Spinal cord (tissue), 10 donors: ENCODE measurements around the gene EVA1A. TPM values are rescaled to one million over a fixed set of nuclear protein-coding genes. Genes with fewer than 3 reads are reported as not detected.
A peak's percentile ranks its signal among the peaks of the same experiment; 100 is the strongest.

Source experiments
- DNase-seq, 6 donors: peaks; one replicate each; pipeline versions ENCODE4 v3.0.0 to v3.0.0-alpha.2; 2013 to 2015; ENCODE audit warnings: low spot score in 6 of 6, low read depth in 4 of 6
- H3K27ac ChIP-seq: one replicate; pipeline ENCODE4 v1.5.1; 2013; ENCODE audit warnings: low read depth, low read length, control low read depth
- H3K27me3 ChIP-seq: one replicate; pipeline ENCODE4 v1.6.1; 2013; ENCODE audit warnings: low read length; ENCODE audit not compliant: control insufficient read depth, insufficient read depth
- H3K36me3 ChIP-seq: one replicate; pipeline ENCODE4 v1.6.1; 2013; ENCODE audit warnings: low read length; ENCODE audit not compliant: control insufficient read depth, insufficient read depth
- H3K4me1 ChIP-seq: one replicate; pipeline ENCODE4 v1.6.1; 2013; ENCODE audit warnings: low read length; ENCODE audit not compliant: control insufficient read depth, insufficient read depth
- H3K4me3 ChIP-seq: one replicate; pipeline ENCODE4 v1.5.1; 2013; ENCODE audit warnings: low read depth, low read length, control low read depth
- H3K9me3 ChIP-seq: one replicate; pipeline ENCODE4 v1.6.1; 2013; ENCODE audit warnings: low read length; ENCODE audit not compliant: control insufficient read depth, insufficient read depth
- WGBS: methylation state at CpG from one replicate; pipeline ENCODE4 v1.1.5; 2013; ENCODE audit warnings: missing lambda C conversion rate; ENCODE audit not compliant: insufficient coverage; 5-methylcytosine and 5-hydroxymethylcytosine counted together
- polyA plus RNA-seq, 2 donors: library from polyadenylated mRNA; unstranded; fragments of 120-200 nt; gene quantifications; one replicate each; pipeline ENCODE4 v1.2.1, GENCODE V29; 2013; ENCODE audit not compliant: insufficient read length in 2 of 2
- total RNA-seq, 2 donors: library from RNA; depleted of rRNA in 1 of 2; stranded (reverse); fragments of 120-200 nt in 1 of 2; fragments of >200 nt in 1 of 2; gene quantifications; one replicate each; pipeline versions ENCODE4 v1.2.3 to v1.2.4, GENCODE V29; 2013 to 2014
- donor health status: healthy.

The EVA1A gene
- total and polyA plus RNA-seq, 4 donors = 1.0 to 3.4 (median 1.7) TPM

DNA sequence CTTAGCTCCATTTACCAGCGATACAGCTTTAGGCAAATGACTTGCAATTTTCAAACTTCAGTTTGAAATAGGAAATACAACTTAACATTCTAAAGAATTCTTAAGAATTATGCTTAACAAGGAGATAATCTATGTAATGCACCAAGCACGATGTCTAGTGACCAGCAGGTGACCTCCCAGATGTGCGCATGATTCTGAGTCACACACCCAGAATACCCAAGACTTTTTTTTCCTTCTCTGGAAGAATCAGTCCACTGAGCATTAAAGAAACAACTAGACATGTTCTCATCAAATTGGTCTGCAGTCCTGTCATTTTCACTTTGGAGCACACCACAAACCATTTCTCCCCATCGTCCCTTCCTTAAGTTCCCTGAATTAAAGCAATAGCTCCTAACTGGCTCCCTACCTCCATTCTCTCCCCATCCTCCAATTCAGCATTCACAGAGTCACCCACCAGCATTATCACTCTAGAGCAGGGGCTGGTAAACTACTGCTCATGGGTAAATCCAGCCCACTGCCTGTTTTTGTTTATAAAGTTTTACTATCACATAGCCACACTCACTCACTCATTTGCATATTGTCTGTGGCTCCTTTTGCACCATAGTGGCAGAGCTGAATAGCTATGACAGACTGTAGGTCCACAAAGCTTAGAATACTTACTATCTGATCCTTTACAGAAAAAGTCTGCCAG, 13.2 kb downstream of the EVA1A start:
- H3K9me3 ChIP-seq = no peaks in the 10 kb centered on the region
- 97% methylated on average over 3 of the region's 4 CpGs for WGBS
- no peaks in the 10 kb centered on the region for H3K4me1 ChIP-seq
- H3K27me3 ChIP-seq = no peaks in the 10 kb centered on the region
- DNase-seq = no peak
- H3K36me3 ChIP-seq = no peaks in the 10 kb centered on the region
- no peak overlapping the region for H3K27ac ChIP-seq
- H3K4me3 ChIP-seq = no peak overlapping the region

GRCh38 chr2:75545922-75546321, 14.8 kb downstream of the EVA1A start:
- WGBS = 60% methylated on average over 1 of the region's 2 CpGs
- Histone ChIP-seq H3K4me1 (no peaks in the 10 kb centered on the region), H3K27me3 (no peaks in the 10 kb centered on the region), H3K36me3 (no peaks in the 10 kb centered on the region), H3K9me3 (no peaks in the 10 kb centered on the region), H3K4me3 (no peak overlapping the region), H3K27ac (no peak overlapping the region)
- no peak for DNase-seq

DNA sequence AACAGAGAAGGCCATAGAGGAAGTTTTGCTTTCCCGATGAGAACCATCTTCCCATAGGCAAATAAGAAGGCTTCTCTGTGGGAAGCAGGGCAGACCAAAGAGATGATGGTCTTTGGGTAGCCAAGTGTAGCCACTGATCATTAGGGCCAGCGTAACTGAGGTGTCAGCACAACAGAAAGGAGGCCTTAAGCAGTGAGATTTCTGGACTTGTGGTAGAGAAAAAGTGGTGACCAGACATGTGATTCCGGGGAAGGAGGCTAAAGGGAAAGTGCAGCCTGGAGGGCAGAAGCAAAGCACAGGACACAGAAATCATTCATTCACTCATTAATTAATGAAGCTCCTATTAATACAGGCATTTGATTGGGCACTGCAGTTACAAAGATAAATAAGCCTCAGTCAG, 15.4 kb downstream of the EVA1A start:
- WGBS = 80% methylated on average over 2 of the region's 3 CpGs
- DNase-seq = no peak
- Histone ChIP-seq H3K27ac (no peak overlapping the region), H3K4me1 (no peaks in the 10 kb centered on the region), H3K27me3 (no peaks in the 10 kb centered on the region), H3K36me3 (no peaks in the 10 kb centered on the region), H3K4me3 (no peak overlapping the region), H3K9me3 (no peaks in the 10 kb centered on the region)

DNA sequence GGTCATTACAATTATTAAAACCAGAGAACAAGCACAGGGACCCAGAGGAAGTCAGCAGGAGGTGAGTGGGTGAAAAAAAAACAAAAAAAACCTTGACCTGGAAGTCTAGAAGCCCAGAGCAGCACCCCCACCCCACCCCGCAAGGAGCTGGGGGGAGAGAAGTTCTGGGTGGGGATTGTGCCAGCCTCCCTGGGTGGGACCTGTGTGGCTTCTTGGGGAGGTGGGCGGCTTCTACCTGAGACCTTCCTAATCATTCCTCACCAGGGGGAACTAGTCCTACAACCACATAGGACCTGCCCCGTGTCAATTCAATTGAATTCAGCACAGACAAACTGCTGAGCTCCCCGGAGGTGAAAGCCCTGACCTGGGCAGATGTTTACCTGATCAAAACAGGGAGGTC, 17.3 kb downstream of the EVA1A start:
- Histone ChIP-seq H3K27me3 (no peaks in the 10 kb centered on the region), H3K27ac (no peak overlapping the region), H3K36me3 (no peaks in the 10 kb centered on the region), H3K4me1 (no peaks in the 10 kb centered on the region), H3K4me3 (no peak overlapping the region), H3K9me3 (no peaks in the 10 kb centered on the region)
- WGBS = 81% methylated on average over 2 of the region's 4 CpGs
- DNase-seq = no peak

DNA sequence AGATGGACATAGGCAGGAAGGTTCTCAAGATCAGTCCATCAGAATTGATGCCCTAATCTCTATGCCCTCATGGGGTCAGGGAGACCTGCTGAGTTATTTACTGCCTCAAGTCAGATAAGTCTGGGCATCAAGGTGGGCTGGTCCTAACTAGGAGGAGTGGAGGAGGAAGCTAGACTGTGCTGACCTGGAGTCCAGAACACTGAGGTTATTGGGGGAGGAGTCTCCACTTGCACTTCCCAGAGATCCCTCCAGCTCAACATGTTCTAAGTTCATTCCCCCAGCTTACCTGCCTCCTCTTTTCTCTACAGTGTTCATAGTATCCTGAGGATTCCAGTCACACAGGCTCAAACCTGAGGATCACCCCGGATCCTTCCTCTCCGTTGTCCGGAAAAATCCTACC, 19.3 kb downstream of the EVA1A start:
- Histone ChIP-seq H3K9me3 (no peaks in the 10 kb centered on the region), H3K36me3 (no peaks in the 10 kb centered on the region), H3K27ac (no peak overlapping the region), H3K4me3 (no peak overlapping the region), H3K27me3 (no peaks in the 10 kb centered on the region), H3K4me1 (no peaks in the 10 kb centered on the region)
- 100% methylated on average over 2 of the region's 3 CpGs for WGBS
- DNase-seq = no peak

- H3K4me3 ChIP-seq = no peak overlapping the region
- H3K4me1 ChIP-seq = no peaks in the 10 kb centered on the region
- no peaks in the 10 kb centered on the region for H3K9me3 ChIP-seq
- H3K27ac ChIP-seq = no peak overlapping the region
- DNase-seq = no peak
- WGBS = 100% methylated on average over 4 of the region's 4 CpGs
- no peaks in the 10 kb centered on the region for H3K36me3 ChIP-seq
- H3K27me3 ChIP-seq = no peaks in the 10 kb centered on the region
Observed at GRCh38 chr2:75540994-75541393, 19.7 kb downstream of the EVA1A start.

GRCh38 chr2:75539955-75540716, 20.6 kb downstream of the EVA1A start:
- Histone ChIP-seq H3K9me3 (no peaks in the 10 kb centered on the region), H3K27ac (no peak overlapping the region), H3K4me3 (no peak overlapping the region), H3K36me3 (no peaks in the 10 kb centered on the region), H3K4me1 (no peaks in the 10 kb centered on the region), H3K27me3 (no peaks in the 10 kb centered on the region)
- WGBS = 67% methylated on average over 1 of the region's 3 CpGs
- peak in 2 of 6 donors; percentile 6 to 57 for DNase-seq

DNA sequence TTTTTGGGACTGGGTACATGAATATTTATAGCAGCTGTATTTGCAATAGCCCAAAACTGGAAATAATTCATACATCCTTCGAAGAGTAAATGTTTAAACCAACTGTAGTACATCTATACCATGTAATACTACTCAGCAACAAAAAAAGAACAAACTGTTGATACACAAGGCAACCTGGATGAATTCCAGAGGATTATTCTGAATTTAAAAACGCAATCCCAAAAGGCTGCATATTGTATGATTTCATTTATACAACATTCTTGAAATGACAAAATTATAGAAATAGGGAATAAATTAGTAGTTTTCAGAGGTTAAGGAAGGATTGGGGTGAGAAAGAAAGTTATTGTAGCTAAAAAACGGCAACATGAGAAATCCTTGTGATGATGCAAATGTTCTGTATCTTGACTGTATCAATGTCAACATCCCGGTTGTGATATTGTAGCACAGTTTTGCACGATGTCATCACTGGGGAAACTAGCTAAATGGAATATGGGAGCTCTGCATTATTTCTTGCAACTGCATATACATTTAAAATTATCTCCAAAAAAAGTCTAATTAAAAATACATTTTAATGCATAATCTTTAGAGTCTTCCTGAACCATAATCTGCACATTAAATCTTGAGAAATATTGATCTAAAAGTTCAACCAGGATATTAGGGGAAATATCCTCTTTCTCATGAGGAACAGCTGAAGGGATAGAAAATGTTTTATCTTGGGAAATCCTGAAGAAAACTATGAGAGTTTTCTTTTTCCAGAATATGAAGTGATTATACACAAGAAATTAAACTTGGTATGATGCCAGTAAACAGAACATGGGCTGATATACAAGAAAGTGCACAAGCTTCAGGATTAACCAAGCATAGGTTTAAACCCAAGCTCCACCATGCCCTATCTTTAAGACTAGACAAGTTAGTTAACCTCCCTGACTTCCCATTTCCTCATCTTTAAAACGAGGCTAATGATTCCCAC, 21.9 kb downstream of the EVA1A start:
- 100% methylated on average over 1 of the region's 6 CpGs for WGBS
- no peaks in the 10 kb centered on the region for H3K36me3 ChIP-seq
- no peak overlapping the region for H3K27ac ChIP-seq
- H3K27me3 ChIP-seq = no peaks in the 10 kb centered on the region
- no peak for DNase-seq
- H3K9me3 ChIP-seq = no peaks in the 10 kb centered on the region
- H3K4me3 ChIP-seq = no peak overlapping the region
- H3K4me1 ChIP-seq = no peaks in the 10 kb centered on the region

DNA sequence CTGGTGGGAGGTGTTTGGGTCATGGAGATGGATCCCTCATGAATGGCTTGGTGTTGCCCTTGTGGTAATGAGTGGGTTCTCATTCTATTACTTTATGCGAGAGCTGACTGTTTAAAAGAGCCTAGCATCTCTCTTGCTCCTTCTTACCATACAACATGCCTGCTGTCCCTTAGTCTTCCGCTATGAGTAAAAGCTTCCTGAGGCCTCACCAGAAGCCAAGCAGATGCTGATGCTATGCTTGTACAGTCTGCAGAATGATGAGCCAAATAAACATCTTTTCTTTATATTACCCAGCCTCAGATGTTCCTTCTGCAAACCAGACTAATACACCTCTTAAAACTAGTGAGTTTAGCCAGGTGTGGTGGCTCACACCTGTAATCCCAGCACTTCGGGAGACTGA, 23.1 kb downstream of the EVA1A start:
- no peak for DNase-seq
- no peaks in the 10 kb centered on the region for H3K9me3 ChIP-seq
- H3K36me3 ChIP-seq = no peaks in the 10 kb centered on the region
- no peak overlapping the region for H3K27ac ChIP-seq
- 90% methylated on average over 2 of the region's 3 CpGs for WGBS
- no peak overlapping the region for H3K4me3 ChIP-seq
- no peaks in the 10 kb centered on the region for H3K27me3 ChIP-seq
- H3K4me1 ChIP-seq = no peaks in the 10 kb centered on the region
